Brain microvascular endothelial cell (primary cell): Measurements from ENCODE around the gene PALS2.
A peak's percentile ranks its signal among the peaks of the same experiment; 100 is the strongest.

Source experiments
- DNase-seq: peaks from one replicate; pipeline ENCODE4 v3.0.0-alpha.2; 2020
- H3K27ac ChIP-seq: fragments of 250-450 bp; sonication (Bioruptor Pico); 2 replicates; pipeline ENCODE4 v1.5.1; 2020; ENCODE audit warnings: mild to moderate bottlenecking, moderate library complexity
- H3K27me3 ChIP-seq: fragments of 250-450 bp; sonication (Bioruptor Pico); replicated peaks from 2 replicates; pipeline ENCODE4 v1.5.1; 2020; ENCODE audit warnings: mild to moderate bottlenecking
- H3K36me3 ChIP-seq: fragments of 250-450 bp; sonication (Bioruptor Pico); replicated peaks from 2 replicates; pipeline ENCODE4 v1.5.1; 2020; ENCODE audit warnings: mild to moderate bottlenecking
- H3K4me3 ChIP-seq: 2 replicates; pipeline ENCODE4 v1.5.1; 2011; ENCODE audit warnings: low read depth, mild to moderate bottlenecking, control low read depth, low read length, moderate library complexity
- CTCF ChIP-seq: IDR thresholded peaks from 2 replicates; pipeline ENCODE4 v1.5.1; 2011; ENCODE audit warnings: low read depth, mild to moderate bottlenecking, moderate library complexity, low read length, control low read depth, inconsistent platforms; ENCODE audit errors: missing control alignments
- in situ Hi-C: cut with HindIII; loops from 2 replicates; pipeline ENCODE4 v1.10.0; 2017; ENCODE audit warnings: low sequenced_read_pairs, low pct_ligation_motif_present

PALS2 gene

GRCh38 chr7:24572997-24573553, at the start of gene PALS2:
TSS of gene PALS2 (plus strand) at chr7:24573452. CDS start at chr7:24623668, 50,216 bp downstream.
- TF ChIP-seq CTCF = no peak
- H3K36me3 ChIP-seq = no peaks in the 10 kb centered on the region
- H3K27ac ChIP-seq = peak within 1 kb of the TSS; percentile 14
- peak; percentile 29 for DNase-seq
- H3K4me3 ChIP-seq = peak within 1 kb of the TSS; percentile 72
- H3K27me3 ChIP-seq = peaks cover 16% of the 10 kb centered on the region
- in situ Hi-C loops = no loop called here

- no peak for TF ChIP-seq CTCF
- Histone ChIP-seq H3K36me3 (no peaks in the 10 kb centered on the region), H3K4me3 (no peak overlapping the region), H3K27ac (no peak overlapping the region), H3K27me3 (no peaks in the 10 kb centered on the region)
- no peak for DNase-seq
- in situ Hi-C loops = no loop called here
Measured at GRCh38 chr7:24531255-24531654, 42.0 kb upstream of the PALS2 start.

- Histone ChIP-seq H3K27me3 (no peaks in the 10 kb centered on the region), H3K27ac (no peak overlapping the region), H3K36me3 (no peaks in the 10 kb centered on the region), H3K4me3 (no peak overlapping the region)
- in situ Hi-C loops = no loop called here
- no peak for TF ChIP-seq CTCF
- no peak for DNase-seq
Measured at GRCh38 chr7:24536682-24537081, 36.6 kb upstream of the PALS2 start.

- H3K27ac ChIP-seq = no peak overlapping the region
- in situ Hi-C loops = no loop called here
- H3K27me3 ChIP-seq = no peaks in the 10 kb centered on the region
- H3K4me3 ChIP-seq = no peak overlapping the region
- no peaks in the 10 kb centered on the region for H3K36me3 ChIP-seq
- no peak for DNase-seq
- no peak for TF ChIP-seq CTCF
Measured at GRCh38 chr7:24540956-24541355, 32.3 kb upstream of the PALS2 start.

- Histone ChIP-seq H3K27ac (no peak overlapping the region), H3K27me3 (no peaks in the 10 kb centered on the region), H3K4me3 (no peak overlapping the region), H3K36me3 (no peaks in the 10 kb centered on the region)
- no peak for TF ChIP-seq CTCF
- in situ Hi-C loops = no loop called here
- no peak for DNase-seq
Measured at GRCh38 chr7:24545215-24545614, 28.0 kb upstream of the PALS2 start.

GRCh38 chr7:24548390-24548789, 24.9 kb upstream of the PALS2 start:
- Histone ChIP-seq H3K27me3 (no peaks in the 10 kb centered on the region), H3K27ac (no peak overlapping the region), H3K4me3 (no peak overlapping the region), H3K36me3 (no peaks in the 10 kb centered on the region)
- no peak for DNase-seq
- TF ChIP-seq CTCF = no peak
- in situ Hi-C loops = no loop called here
